KBM-7 (cell line): ENCODE data around the gene UBE3D.
"Not testable (repeated sequence)": the region's sequence is repeated elsewhere in the genome, so short reads cannot be mapped to it uniquely, and the experiment has no call there.

Source experiments
- DNase-seq: peaks from one replicate; pipeline ENCODE4 v3.0.0-alpha.2; 2015
- in situ Hi-C: fragments of 300-500 bp; cut with MboI; formaldehyde crosslinking; loops from 2 replicates; pipeline ENCODE4 v1.14.3; 2020; ENCODE audit warnings: low sequenced_read_pairs, low pct_unique_long_range_greater_than_20kb, mixed read lengths

Gene UBE3D

DNA sequence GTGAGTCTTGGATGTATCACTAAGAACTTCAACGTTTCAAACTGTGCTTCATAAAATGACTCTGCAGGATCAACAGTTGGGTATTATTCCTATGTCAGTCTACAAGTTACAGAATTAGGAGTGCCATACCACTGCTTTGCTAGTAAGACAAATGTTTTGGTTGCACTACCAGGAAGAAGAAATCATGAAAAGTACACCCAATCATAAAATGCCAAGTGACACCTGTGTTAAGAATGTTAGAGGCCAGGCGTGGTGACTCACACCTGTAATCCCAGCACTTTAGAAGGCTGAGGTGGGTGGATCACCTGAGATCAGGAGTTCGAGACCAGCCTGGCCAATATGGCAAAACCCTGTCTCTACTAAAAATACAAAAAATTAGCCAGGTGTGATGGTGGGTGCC is 174.1 kb downstream of the UBE3D start:
- DNase-seq, in situ Hi-C loops: not testable (repeated sequence)

DNA sequence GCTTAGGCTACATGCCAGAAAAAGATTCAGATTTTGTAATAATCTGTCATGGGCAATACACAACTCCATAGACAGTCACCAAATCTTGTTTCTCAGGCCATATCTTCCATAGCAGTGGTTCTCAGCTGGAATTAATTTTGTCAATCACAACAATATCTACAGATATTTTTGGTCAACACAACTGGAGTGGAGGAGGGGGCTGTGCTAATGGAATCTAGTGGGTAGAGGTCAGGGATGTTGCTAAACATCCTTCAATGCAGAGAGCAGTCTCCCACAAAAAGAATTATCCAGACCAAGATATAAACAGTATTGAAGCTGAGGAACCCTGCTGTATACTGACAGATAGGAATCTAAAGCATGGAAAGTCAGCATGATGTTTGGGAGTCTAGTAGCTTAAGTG is 174.6 kb downstream of the UBE3D start:
- no peak for DNase-seq

DNA sequence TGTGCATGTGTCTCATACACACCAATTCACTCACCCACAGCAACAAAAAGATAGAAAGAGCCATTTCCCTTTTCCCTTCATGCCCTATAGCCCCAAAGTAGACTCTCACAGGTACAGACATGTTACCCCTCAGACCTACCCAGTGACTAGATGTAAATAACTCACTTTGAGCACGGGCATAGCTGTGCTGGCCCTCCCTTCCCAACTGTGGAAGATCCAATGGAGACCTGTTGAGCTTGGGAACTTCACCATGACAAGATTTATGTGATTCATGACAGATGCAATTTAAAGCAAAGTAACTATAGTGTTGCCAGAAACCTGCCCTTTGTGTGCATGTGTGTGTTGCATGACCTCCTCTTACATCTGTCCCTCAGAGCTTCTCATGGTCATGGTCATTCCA is 175.4 kb downstream of the UBE3D start:
- DNase-seq: no peak
- in situ Hi-C loops: no loop called here

More for the DNA sequence above, 174.6 kb downstream of the UBE3D start:
- in situ Hi-C loops: no loop called here

DNA sequence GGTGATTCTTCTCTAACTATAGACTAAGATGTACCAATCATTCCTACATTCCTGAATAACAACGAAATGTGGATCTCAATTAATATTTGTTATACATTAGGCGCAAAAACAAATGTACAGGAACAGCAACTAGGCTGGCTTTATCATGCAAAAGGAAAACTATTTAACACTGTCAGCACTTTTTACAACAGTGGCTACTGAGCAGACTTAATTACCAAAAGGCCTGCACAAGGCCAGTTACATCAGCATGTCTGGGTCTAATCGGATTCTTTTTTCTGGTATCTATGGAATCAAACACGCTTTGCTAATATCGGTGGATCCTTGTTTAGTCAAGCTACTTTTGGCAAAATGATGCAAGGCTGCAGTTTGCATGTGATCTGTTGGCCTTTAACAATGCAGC is 176.5 kb downstream of the UBE3D start:
- in situ Hi-C loops: no loop called here
- DNase-seq: no peak

DNA sequence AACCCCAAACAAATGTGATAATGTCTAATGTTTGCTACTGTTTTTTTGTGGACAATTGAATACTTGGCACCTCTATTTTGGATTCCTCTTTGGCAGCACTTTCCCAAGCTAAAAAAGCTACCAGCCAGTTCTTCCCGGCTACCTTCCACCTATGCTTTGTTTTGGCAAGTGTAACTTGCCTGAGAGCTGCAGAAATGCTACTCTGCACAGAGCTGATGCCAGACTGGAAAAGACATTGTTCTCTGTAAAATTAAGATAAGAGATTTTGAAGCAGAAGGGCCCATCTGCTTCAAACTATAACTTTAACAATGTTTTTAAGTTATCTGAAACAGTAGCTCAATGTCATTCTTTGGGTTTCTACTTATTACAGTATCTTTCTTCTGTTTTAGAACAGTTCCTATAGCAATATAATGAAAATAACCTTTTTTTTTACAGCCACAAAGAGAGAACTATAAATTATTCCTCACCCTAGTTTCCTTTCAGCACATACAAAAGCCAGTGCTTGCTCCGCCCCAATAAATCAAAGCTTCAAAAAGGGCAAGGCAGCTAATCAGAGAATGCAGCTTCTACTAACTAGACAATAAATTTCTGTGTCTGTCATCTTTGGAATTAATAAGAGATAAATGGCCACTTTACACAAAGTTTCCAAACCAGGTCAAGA is 183.1 kb downstream of the UBE3D start:
- in situ Hi-C loops: no loop called here
- DNase-seq: no peak

DNA sequence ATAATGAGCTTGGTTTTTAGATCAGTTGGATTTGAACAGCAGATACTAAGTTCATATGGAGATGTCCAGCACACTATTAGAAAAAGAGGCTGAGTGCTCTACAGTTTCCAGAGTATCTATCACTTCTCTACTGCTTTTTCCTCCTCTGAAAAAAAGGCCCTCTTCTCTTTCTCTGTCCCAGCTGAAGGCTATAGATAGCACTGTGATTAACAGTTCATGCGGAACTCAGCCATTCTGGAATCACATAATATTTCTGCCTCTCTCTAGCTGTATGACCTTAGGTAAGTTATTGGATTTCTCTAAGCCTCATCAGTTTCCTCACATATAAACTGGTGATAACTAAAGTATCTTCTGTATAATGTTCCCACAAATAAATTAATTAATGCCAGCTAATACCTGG is 184.1 kb downstream of the UBE3D start:
- in situ Hi-C loops: no loop called here
- no peak for DNase-seq

DNA sequence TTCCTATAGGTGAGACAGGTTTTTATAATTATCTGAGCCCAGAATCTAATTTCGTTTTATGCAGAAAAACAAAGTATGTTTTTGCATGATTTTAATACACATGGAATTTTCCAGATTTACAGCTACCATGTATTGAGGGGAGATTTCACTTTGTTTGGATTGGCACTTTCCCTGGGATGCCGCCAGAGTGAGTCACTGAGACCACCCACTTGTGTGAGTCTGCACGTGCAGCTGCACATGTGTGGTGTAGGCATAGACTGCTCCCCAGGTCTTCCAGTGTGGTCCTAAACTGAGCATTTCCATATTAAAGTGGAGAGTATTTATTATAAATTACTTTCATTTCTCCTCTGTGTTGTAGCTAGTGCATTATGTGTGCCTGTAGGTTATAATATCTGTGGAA is 186.8 kb downstream of the UBE3D start:
- DNase-seq: no peak
- in situ Hi-C loops: no loop called here

DNA sequence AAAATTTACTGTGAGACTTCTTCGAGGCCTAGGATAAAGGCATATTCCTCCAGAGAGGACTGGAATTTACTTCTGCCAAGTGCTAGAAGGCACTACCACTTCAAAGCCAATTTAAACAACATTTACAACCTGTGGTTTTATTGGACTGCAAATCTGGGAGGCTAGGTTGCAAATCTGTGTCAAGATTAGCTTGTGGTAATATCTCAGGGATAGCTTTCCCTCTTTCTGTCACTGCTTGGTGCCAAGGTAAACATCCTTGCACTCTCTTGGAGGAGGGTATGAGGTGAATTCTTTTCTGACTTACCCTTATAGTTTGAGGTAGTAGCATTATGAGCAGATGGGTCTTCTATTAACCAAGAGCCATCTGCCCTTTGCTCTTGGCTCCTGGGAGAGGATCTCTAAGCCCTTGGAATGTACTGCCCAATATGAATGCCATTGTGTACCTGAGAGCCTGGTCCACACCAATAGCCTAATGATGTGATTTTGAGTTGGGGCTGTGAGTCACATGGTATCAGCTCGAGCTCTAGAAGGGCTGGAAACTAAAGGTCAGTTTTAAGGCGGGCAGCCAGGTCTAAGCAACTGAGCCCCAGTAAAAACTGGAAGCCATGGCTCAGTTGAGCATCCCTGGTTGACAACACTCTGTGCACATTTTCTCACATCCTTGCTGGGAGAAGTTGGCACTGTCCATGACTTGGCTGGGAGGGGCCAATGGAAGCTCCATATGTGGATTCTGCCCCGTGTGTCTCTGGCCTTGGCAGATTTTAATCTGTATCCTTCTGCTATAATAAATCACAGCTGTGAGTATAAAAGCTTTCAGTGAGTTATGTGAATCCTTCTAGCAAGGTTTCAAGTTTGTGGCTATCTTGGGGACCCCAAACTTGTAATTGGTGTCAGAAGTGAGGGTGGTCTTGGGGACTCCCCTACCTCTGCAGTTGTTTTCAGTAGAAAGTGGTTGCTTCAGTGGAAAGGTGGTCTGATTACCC is 188.1 kb downstream of the UBE3D start:
- DNase-seq: no peak
- in situ Hi-C loops: no loop called here

DNA sequence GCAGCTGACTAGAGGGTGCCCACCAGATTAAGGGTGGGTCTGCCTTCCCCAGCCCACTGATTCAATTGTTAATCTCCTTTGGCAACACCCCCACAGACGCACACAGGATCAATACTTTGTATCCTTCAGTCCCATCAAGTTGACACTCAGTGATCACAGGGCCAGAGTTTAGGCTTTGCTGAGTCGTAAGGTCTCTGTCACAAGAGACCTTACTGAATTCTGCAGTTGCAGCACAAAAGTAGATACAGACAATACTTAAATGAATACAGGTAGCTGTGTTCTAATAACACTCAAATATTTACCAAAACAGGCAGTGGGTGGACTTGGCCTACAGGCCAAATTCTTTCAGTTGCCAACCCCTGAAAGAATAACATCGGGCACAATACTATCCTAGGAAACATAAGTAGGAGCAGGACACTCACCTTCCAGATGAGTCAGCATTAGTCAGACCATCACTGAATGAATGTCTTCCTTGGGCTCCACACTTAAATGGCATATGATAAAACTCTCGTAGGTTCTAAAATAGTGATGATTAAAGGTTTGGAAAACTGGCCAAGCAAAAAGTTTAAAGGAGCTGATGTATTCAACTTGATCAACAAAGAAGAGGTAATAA is 190.0 kb downstream of the UBE3D start:
- in situ Hi-C loops: no loop called here
- no peak for DNase-seq

DNA sequence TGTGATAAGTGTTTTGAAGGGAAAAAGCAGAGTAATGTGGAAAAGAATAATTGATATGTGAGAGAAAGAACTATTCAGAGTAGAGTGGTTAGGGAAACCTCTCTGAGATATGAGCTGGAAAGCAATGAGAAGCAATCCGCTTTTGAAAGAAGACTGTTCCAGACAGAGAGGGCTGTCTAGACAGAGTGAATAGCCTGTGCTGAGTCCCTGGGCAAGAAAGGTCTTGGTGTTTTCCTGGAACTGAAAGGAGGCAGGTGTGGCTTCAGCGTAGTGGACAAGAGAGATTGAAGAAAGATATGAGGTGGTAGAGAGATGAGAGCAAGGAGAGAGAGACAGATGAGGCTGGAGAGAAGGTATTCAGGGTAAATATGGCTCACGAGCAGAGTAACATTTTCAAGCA is 190.8 kb downstream of the UBE3D start:
- no peak for DNase-seq
- in situ Hi-C loops: no loop called here

DNA sequence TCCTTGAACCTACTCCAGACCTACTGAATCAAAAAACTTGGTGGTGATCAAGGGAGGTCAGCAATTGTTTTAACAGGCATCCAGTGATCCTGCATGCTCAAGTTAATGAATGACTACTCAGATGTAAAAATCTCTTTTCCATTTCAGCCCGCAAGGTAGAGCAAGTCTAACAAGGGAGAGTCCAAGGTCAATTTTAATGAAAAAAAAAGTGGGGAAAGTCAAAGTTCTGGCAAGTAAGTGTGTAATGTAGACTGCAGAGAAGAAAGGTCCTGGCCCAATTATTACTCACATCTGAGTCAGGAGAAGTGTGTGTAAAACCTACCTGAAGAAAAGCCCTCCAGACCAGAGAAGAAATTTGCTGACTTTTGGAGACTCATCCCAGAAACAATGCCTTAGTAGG is 193.5 kb downstream of the UBE3D start:
- no peak for DNase-seq
- in situ Hi-C loops: no loop called here

DNA sequence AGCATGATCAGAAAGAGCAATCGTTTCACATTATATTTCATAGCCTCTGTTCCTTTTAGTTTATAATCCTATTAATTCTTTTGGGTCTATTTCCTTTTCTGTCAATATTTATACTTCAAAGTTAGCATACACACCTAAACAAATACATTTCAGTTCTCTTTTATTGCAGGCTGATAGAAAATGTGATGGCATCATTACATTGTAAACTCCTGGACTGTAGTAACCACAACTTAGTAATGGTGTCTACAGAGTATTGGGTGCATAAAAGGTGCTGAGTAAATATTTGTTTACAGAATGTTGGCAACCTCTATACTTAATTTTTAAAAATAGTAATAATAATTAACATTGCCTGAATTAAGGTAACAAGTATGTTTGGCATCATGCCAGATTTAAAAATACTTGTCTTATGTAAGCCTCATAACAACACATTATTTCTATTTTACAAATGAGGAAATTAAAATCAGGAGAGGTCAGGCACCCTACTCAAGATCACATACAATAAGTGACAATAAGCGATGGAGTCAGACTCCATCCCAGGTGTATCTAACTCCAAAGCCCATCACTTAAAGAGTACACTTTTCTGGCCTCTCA is 195.0 kb downstream of the UBE3D start:
- in situ Hi-C loops: no loop called here
- no peak for DNase-seq

DNA sequence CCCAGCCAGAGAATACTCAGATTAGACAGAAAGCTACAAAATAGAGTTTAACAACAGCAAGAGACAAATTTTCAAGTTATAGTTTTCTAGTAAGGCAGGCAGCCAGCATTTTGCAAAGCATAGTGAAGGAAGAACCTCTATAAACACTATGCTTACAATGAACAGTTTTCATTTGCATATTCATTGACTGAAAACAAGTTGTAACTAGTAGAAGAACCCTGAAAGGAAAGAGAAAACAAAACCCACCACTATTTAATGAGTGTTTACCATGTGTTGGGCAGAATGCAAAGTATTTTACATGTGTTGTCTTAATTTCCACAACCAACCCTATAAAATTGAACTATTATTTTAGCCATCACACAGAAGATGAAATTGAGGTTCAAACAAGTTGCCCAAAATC is 196.1 kb downstream of the UBE3D start:
- in situ Hi-C loops: no loop called here
- no peak for DNase-seq

DNA sequence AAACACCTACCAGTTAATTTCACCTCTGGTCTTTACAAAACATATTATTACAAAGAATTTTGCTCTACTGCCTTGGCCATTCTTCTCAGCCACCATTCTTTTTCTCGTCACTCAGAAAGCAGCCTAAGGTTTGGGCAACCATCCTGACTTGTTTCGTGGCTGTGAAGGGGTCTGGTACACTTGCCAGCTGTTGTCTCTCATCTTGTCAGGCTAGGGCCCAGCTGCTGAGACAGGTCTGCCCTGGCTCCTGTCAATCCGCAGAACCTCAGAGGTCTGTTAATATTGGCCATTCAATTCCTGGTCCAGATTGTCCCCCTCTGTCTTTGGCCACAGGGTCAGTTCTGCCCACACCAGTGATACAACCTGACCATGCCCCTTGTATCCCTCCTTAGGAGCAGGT is 197.7 kb downstream of the UBE3D start:
- DNase-seq: no peak
- in situ Hi-C loops: no loop called here

DNA sequence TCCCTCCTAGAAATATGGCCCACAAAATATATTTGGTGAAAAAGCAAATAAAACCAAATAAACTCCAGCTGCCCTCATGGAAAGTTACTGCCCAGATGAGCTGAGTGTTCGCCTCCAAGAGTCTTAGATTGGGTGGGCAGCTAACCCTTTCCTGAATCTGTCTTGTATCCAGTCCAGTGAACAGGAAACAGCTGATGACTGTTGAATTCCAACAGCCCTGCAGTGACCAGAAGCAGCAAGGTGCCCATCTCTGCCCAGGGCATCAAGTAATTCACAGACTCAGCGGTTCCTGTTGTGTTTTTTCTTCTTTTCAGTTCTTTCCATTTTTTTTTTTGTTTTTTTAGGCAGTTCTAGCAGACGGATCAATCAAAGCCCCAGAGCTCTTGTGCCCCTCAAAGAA is 199.2 kb downstream of the UBE3D start:
- in situ Hi-C loops: no loop called here
- DNase-seq: no peak

DNA sequence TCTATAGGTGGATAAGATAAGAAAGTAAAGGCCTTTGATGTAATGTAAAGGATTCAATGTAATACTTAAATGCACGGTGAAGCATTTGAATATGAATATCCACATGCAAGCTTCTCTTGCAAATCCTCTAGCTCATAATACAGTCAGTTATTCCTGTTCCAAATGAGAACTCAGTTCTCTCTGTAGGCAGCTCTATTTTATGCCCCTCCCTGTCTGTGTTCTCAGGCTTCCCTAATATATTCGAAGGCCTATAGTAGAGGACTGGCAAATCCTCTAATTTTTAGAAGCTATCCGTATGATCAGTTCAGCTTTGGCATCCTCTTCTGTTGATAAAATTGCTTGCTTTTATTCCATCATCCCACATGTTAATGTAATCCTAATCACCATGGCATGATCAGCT is 200.2 kb downstream of the UBE3D start:
- in situ Hi-C loops: no loop called here

DNA sequence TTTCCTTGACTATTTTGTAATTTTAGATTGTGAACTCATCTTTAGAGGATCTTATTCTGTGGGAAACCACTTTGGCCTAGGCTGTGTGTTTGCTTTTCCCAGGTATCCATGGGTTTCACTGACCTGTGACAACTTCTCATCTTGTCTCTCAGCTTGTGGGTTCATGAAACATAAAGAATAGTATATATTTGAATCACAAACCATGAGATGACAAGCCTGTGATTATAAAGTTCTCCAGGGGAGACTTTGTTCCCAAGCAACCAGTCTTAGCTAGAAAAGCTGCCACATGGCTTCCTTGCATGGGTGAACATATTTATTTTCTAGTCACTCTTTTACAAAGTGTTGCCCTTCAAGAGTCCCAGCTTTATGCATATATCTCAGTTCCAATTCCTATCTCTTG is 201.9 kb downstream of the UBE3D start:
- no peak for DNase-seq

More for the DNA sequence above, 200.2 kb downstream of the UBE3D start:
- DNase-seq: no peak

DNA sequence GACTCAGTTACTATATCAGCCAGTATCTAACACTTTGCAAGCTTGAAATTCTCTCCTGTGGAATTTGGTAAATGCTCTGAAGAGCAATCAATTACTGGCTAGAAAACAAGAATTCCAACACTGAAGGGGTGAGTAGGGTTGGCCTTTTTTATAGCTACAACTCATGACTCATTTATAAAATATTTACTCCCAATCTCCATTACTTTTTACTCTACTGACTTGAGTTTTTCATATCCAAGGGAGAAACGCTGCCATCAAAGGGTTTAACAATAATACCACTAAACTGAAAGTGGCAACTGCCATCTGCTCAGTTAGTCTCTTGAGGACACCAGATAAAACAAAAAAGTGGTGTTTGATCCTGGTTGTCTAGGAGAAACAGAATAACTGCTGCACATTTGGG is 203.1 kb downstream of the UBE3D start:
- in situ Hi-C loops: no loop called here
- no peak for DNase-seq

More for the DNA sequence above, 201.9 kb downstream of the UBE3D start:
- in situ Hi-C loops: no loop called here

DNA sequence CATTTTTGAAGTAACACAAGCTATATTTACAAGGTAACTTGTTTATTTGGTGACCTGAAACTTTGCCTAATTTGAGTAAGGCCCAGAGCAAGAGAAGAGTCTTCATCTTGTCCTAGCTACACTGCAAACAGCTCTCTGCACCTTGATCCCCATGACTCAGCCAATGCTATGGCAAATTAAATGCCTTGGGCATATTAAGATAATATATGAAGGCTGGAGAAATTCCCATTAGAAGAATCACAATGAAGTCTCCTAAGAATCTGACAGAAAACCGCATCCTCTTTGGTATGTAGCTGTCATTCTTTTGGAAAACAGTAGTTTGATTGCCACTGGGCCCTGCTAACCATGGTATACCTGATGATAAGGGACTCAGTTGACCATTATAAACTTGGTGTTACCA is 204.5 kb downstream of the UBE3D start:
- no peak for DNase-seq

DNA sequence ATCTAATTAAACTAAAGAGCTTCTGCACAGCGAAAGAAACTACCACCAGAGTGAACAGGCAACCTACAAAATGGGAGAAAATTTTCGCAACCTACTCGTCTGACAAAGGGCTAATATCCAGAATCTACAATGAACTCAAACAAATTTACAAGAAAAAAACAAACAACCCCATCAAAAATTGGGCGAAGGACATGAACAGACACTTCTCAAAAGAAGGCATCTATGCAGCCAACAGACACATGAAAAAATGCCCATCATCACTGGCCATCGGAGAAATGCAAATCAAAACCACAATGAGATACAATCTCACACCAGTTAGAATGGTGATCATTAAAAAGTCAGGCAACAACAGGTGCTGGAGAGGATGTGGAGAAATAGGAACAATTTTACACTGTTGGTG is 209.6 kb downstream of the UBE3D start:
- in situ Hi-C loops: not testable (repeated sequence)

More for the DNA sequence above, 204.5 kb downstream of the UBE3D start:
- in situ Hi-C loops: no loop called here

More for the DNA sequence above, 209.6 kb downstream of the UBE3D start:
- DNase-seq: not testable (repeated sequence)
